ENCODE measurements around the gene DCUN1D4. TPM values are rescaled to one million over a fixed set of nuclear protein-coding genes. Genes with fewer than 3 reads are reported as not detected.
A peak's percentile ranks its signal among the peaks of the same experiment; 100 is the strongest.

Gene DCUN1D4
- total RNA-seq, 2 experiments from 2014 or later, result 24.4 to 30.4 TPM

- no peak for DNase-seq (ENCODE audit: low spot score)
- TF ChIP-seq CTCF (conservative IDR thresholded peaks at IDR 0.05; ENCODE audit: low read length) (no peak), EZH2phosphoT487 (IDR thresholded peaks at IDR 0.05; ENCODE audit: borderline replicate concordance, low read depth, low read length) (no peak)
- H3K36me3 ChIP-seq (ENCODE audit: insufficient read depth, low read length), result peaks cover 51% of the 10 kb centered on the region; the same call in 1 of the 2 replicates
- ChIA-PET POLR2A (interaction anchor here (0.6 to 1.2 kb wide), 5 partner anchors 26 to 1806 kb away, joined by 3 to 9 read pairs (median 3); no protein-coding TSS in a partner anchor), CTCF (ENCODE audit: unreplicated experiment) (no interaction called here)
- no peaks in the 10 kb centered on the region for H3K9me3 ChIP-seq (ENCODE audit: low read length)
- H3K4me2 ChIP-seq (ENCODE audit: low read length), result peak overlapping the region; percentile 50; the same call in 1 of the 2 replicates
- no peak overlapping the region for H3K27ac ChIP-seq (ENCODE audit: low read depth, low read length, poor library complexity, severe bottlenecking)
- no peaks in the 10 kb centered on the region for H3K9me2 ChIP-seq (ENCODE audit: insufficient read depth, low read length)
- intact Hi-C loops (cut with micrococcal nuclease; ENCODE audit: unreplicated experiment), result no loop called here
- H3K4me3 ChIP-seq (ENCODE audit: low read depth, low read length, poor library complexity, severe bottlenecking), result no peak overlapping the region
- H3K4me1 ChIP-seq (ENCODE audit: insufficient read depth, low read length, poor library complexity, severe bottlenecking), result peaks cover 19% of the 10 kb centered on the region
- H4K20me1 ChIP-seq (ENCODE audit: insufficient read depth, low read length), result no peaks in the 10 kb centered on the region
- H3K79me2 ChIP-seq (ENCODE audit: insufficient read depth, low read depth, low read length), result no peaks in the 10 kb centered on the region
- H2AFZ ChIP-seq (ENCODE audit: low read length), result no peak overlapping the region
- BruUV-seq (replicated peaks), result no TSS peak
Observed at GRCh38 chr4:51907006-51907669, 64.2 kb downstream of the DCUN1D4 start.

- ChIA-PET CTCF (ENCODE audit: unreplicated experiment) (no interaction called here), POLR2A (no interaction called here)
- Histone ChIP-seq H3K4me3 (ENCODE audit: low read depth, low read length, poor library complexity, severe bottlenecking) (no peak overlapping the region), H3K79me2 (ENCODE audit: insufficient read depth, low read depth, low read length) (no peaks in the 10 kb centered on the region), H2AFZ (ENCODE audit: low read length) (no peak overlapping the region), H3K9me2 (ENCODE audit: insufficient read depth, low read length) (no peaks in the 10 kb centered on the region), H3K27ac (ENCODE audit: low read depth, low read length, poor library complexity, severe bottlenecking) (no peak overlapping the region), H4K20me1 (ENCODE audit: insufficient read depth, low read length) (no peaks in the 10 kb centered on the region), H3K4me1 (ENCODE audit: insufficient read depth, low read length, poor library complexity, severe bottlenecking) (peaks cover 19% of the 10 kb centered on the region), H3K4me2 (ENCODE audit: low read length) (no peak overlapping the region), H3K9me3 (ENCODE audit: low read length) (no peaks in the 10 kb centered on the region), H3K36me3 (ENCODE audit: insufficient read depth, low read length) (peaks cover 58% of the 10 kb centered on the region)
- TF ChIP-seq EZH2phosphoT487 (IDR thresholded peaks at IDR 0.05; ENCODE audit: borderline replicate concordance, low read depth, low read length) (no peak), CTCF (conservative IDR thresholded peaks at IDR 0.05; ENCODE audit: low read length) (no peak)
- BruUV-seq (replicated peaks), result no TSS peak
- no peak for DNase-seq (ENCODE audit: low spot score)
- intact Hi-C loops (cut with micrococcal nuclease; ENCODE audit: unreplicated experiment), result no loop called here
Observed at GRCh38 chr4:51909236-51909703, 66.3 kb downstream of the DCUN1D4 start.

- Histone ChIP-seq H4K20me1 (ENCODE audit: insufficient read depth, low read length) (no peaks in the 10 kb centered on the region), H2AFZ (ENCODE audit: low read length) (no peak overlapping the region), H3K9me3 (ENCODE audit: low read length) (no peaks in the 10 kb centered on the region), H3K27ac (ENCODE audit: low read depth, low read length, poor library complexity, severe bottlenecking) (no peak overlapping the region), H3K9me2 (ENCODE audit: insufficient read depth, low read length) (no peaks in the 10 kb centered on the region), H3K4me3 (ENCODE audit: low read depth, low read length, poor library complexity, severe bottlenecking) (no peak overlapping the region), H3K4me2 (ENCODE audit: low read length) (no peak overlapping the region), H3K79me2 (ENCODE audit: insufficient read depth, low read depth, low read length) (no peaks in the 10 kb centered on the region), H3K4me1 (ENCODE audit: insufficient read depth, low read length, poor library complexity, severe bottlenecking) (no peaks in the 10 kb centered on the region), H3K36me3 (ENCODE audit: insufficient read depth, low read length) (peaks cover 21% of the 10 kb centered on the region)
- no TSS peak for BruUV-seq (replicated peaks)
- TF ChIP-seq CTCF (conservative IDR thresholded peaks at IDR 0.05; ENCODE audit: low read length) (no peak), EZH2phosphoT487 (IDR thresholded peaks at IDR 0.05; ENCODE audit: borderline replicate concordance, low read depth, low read length) (no peak)
- intact Hi-C loops (cut with micrococcal nuclease; ENCODE audit: unreplicated experiment), result no loop called here
- DNase-seq (ENCODE audit: low spot score), result no peak
- POLR2A ChIA-PET, result no interaction called here
- CTCF ChIA-PET (ENCODE audit: unreplicated experiment), result no interaction called here
Observed at GRCh38 chr4:51918251-51918650, 75.3 kb downstream of the DCUN1D4 start.
